Testis (tissue), 3 donors: Measurements from ENCODE around the gene ARSI. TPM values are rescaled to one million over a fixed set of nuclear protein-coding genes. Genes with fewer than 3 reads are reported as not detected.

ENCODE experiments used
- DNase-seq: peaks from one replicate; pipeline ENCODE4 v3.0.0-alpha.2; 2019
- H3K27ac ChIP-seq, 2 donors: fragments of 200-600 bp; sonication (generic); one replicate each; pipeline ENCODE4 v1.5.1; 2019
- H3K27me3 ChIP-seq: fragments of 200-600 bp; sonication (generic); one replicate; pipeline ENCODE4 v1.5.1; 2019
- H3K36me3 ChIP-seq: fragments of 200-600 bp; sonication (generic); one replicate; pipeline ENCODE4 v1.5.1; 2017; ENCODE audit warnings: low read depth; ENCODE audit errors: missing control alignments
- H3K4me1 ChIP-seq: fragments of 200-600 bp; sonication (generic); one replicate; pipeline ENCODE4 v1.5.1; 2019
- H3K4me3 ChIP-seq, 2 donors: fragments of 200-600 bp; sonication (generic); one replicate each; pipeline ENCODE4 v1.5.1; 2017 to 2019
- H3K9me3 ChIP-seq: fragments of 200-600 bp; sonication (generic); one replicate; pipeline ENCODE4 v1.5.1; 2017
- CTCF ChIP-seq, 3 experiments: fragments of 450-650 bp in 2 of 3; fragments of 200-600 bp in 1 of 3; sonication (generic) in 1 of 3; IDR thresholded peaks; one replicate each; pipeline ENCODE4 v1.5.1; 2016 to 2019; ENCODE audit warnings: antibody characterized with exemption in 3 of 3, mild to moderate bottlenecking in 2 of 3, moderate library complexity in 1 of 3
- POLR2A ChIP-seq: fragments of 450-650 bp; IDR thresholded peaks from one replicate; pipeline ENCODE4 v1.6.1; 2017; ENCODE audit warnings: antibody characterized with exemption, mild to moderate bottlenecking, moderate library complexity
- WGBS, 2 donors: methylation state at CpG; one replicate each; pipeline ENCODE4 v1.1.5; 2018; 5-methylcytosine and 5-hydroxymethylcytosine counted together
- intact Hi-C: fragments of 100-400 bp; cut with DNase I; formaldehyde crosslinking; loops from one replicate; pipeline ENCODE4 v1.15.1; 2023; ENCODE audit warnings: low total_unique reads
- polyA plus RNA-seq: library from polyadenylated mRNA; stranded (reverse); fragments of 350-450 nt; fragmentation: Illumina TruSeq; extraction: RNeasy Lipid Tissue Mini Kit (QIAGEN cat#74804); gene quantifications from one replicate; pipeline ENCODE4 v1.2.3, GENCODE V29; 2014; ENCODE audit warnings: low read depth, low replicate concordance; ENCODE audit not compliant: insufficient read depth
- total RNA-seq, 2 donors: library from RNA; depleted of rRNA; stranded (reverse); fragments of >200 nt; gene quantifications; one replicate each; pipeline ENCODE4 v1.2.3, GENCODE V29; 2016

The ARSI gene
- total and polyA plus RNA-seq, 3 donors from 2014 or later = 0.79 to 0.93 (median 0.92) TPM

- WGBS, 2 donors = 95 to 96% methylated on average over 4 to 11 of the region's 11 CpGs
- Histone ChIP-seq H3K27me3 (no peaks in the 10 kb centered on the region), H3K36me3 (no peaks in the 10 kb centered on the region), H3K9me3 (no peaks in the 10 kb centered on the region), H3K4me1 (no peaks in the 10 kb centered on the region), H3K27ac (no peak overlapping the region), H3K4me3 (no peak overlapping the region)
- TF ChIP-seq CTCF (IDR thresholded peaks at IDR 0.05) (no peak), POLR2A (no peak)
- no peak for DNase-seq
- intact Hi-C loops = no loop called here
Observed at GRCh38 chr5:150338546-150338945, 35.8 kb upstream of the ARSI start.

GRCh38 chr5:150335778-150336177 is 33.1 kb upstream of the ARSI start:
- no peaks in the 10 kb centered on the region for H3K27me3 ChIP-seq
- H3K9me3 ChIP-seq = no peaks in the 10 kb centered on the region
- H3K4me1 ChIP-seq = no peaks in the 10 kb centered on the region
- H3K4me3 ChIP-seq = no peak overlapping the region
- no peak for DNase-seq
- no peak for TF ChIP-seq POLR2A
- TF ChIP-seq CTCF (IDR thresholded peaks at IDR 0.05) = no peak
- no peak overlapping the region for H3K27ac ChIP-seq
- H3K36me3 ChIP-seq = no peaks in the 10 kb centered on the region
- 81 to 91% methylated on average over 4 of the region's 4 CpGs for WGBS, 2 donors
- intact Hi-C loops = no loop called here

DNA sequence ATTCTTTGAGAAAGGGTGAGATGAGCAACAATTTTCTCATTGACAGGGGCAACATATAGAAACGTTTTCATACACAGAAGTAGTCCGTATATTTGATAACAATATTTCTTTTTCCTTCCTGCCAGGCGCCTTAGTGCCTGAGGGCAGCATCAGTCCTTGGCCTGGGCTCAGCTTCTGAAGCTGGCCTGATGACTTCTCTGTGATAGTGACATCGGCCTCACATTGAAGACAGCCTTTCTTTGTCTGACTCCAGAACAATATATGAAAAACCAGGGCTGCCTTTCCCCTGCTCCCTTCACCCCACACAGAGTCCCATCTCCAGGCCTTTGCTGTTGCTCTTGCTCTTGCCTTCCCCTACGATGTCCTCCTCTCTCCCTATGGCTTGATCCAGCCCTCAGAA is 30.7 kb upstream of the ARSI start:
- Histone ChIP-seq H3K36me3 (no peaks in the 10 kb centered on the region), H3K9me3 (no peaks in the 10 kb centered on the region), H3K4me1 (no peaks in the 10 kb centered on the region), H3K27ac (no peak overlapping the region), H3K27me3 (no peaks in the 10 kb centered on the region), H3K4me3 (no peak overlapping the region)
- no peak for TF ChIP-seq CTCF (IDR thresholded peaks at IDR 0.05)
- no peak for TF ChIP-seq POLR2A
- no peak for DNase-seq
- 70 to 73% methylated on average over 5 of the region's 5 CpGs for WGBS, 2 donors
- intact Hi-C loops = no loop called here

DNA sequence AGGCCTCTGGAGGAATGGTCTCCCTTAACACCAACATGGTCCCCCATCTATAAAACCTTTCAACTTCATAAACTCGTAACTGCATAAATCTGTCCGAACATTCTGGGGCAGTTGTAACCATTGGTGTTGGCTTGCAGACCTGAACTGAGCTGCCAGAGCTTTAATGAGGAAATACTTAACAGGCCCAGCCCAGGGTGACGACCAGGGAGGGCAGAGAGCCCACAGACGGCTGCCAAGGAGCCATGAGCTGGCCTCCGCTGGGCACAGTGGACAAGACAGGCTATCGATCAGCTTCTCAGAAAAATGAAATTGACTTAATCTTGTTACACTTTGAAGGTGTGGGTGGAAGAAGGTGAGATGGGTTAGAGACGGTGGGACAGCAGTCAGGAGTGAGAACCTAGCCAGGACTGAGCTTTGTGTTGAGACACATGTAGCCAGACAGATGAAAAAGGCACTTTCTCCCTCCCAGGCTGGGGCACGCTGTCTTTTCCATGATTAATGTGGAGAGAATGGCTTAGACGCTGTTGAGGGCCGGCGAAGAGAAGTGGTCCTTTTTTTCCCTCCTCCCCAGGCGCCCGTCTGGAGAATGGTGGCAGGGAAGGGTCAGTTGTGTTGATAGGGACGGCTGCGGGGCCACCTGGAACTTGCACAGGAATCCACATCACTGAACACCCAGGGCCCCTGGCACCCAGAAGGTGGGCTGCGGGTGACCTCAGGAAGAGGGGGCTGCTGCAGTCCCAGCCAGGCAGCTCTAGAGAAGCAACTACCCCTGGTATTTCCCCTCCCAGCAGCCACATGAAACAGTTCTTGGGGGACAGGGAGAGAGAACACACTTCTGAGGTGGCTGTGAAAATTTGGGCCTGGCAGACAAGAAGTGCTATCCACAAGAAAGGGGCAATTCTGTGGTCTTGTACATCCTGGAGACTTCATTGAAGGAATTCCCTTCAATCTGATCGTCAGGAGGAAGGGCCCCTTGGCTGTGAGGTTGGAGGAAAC is 27.5 kb upstream of the ARSI start:
- Histone ChIP-seq H3K36me3 (no peaks in the 10 kb centered on the region), H3K4me3 (no peak overlapping the region), H3K27ac (no peak overlapping the region), H3K9me3 (no peaks in the 10 kb centered on the region), H3K27me3 (no peaks in the 10 kb centered on the region), H3K4me1 (no peaks in the 10 kb centered on the region)
- TF ChIP-seq CTCF (IDR thresholded peaks at IDR 0.05) = no peak
- TF ChIP-seq POLR2A = no peak
- intact Hi-C loops = no loop called here
- DNase-seq = no peak
- WGBS, 2 donors = 90% methylated on average over 17 of the region's 17 CpGs
